RWPE1 (cell line): ENCODE results near the gene COL16A1.

Experiments used
- CTCF ChIA-PET: fragments of 350-600 bp; sonication (Branson Sonifier 250); formaldehyde crosslinking; extraction: SDS; loops from one replicate; lab custom pipeline; 2021; lab: Yijun Ruan, JAX
- POLR2A ChIA-PET: fragments of 400-600 bp; formaldehyde crosslinking; extraction: SDS; loops from one replicate; lab custom pipeline; 2020; ENCODE audit warnings: antibody characterized with exemption; ENCODE audit not compliant: low non-redundant PET; lab: Yijun Ruan, JAX
- DNase-seq: peaks from one replicate; pipeline ENCODE4 v3.0.0; 2012; ENCODE audit warnings: low spot score
- H3K27ac ChIP-seq: fragments of 450-650 bp; 2 replicates; pipeline ENCODE4 v1.5.1; 2017
- CTCF ChIP-seq: fragments of 450-650 bp; conservative IDR thresholded peaks from 2 replicates; pipeline ENCODE4 v1.5.1; 2017; ENCODE audit warnings: low read depth, mild to moderate bottlenecking

Gene COL16A1

GRCh38 chr1:31605908-31606427 is 97.8 kb downstream of the COL16A1 start:
- ChIA-PET CTCF (no interaction called here), POLR2A (interaction anchor here (0.6 kb wide), 1 partner anchor 28 kb away, joined by 5 read pairs; no protein-coding TSS in a partner anchor)
- no peak for DNase-seq
- TF ChIP-seq CTCF: no peak
- H3K27ac ChIP-seq: no peak overlapping the region
